ENCODE data around the gene RIN3. TPM values are rescaled to one million over a fixed set of nuclear protein-coding genes. Genes with fewer than 3 reads are reported as not detected.
A peak's percentile ranks its signal among the peaks of the same experiment; 100 is the strongest.

Gene RIN3
- total RNA-seq, 1 donor from 2014 or later: 18.8 TPM

GRCh38 chr14:92549105-92549858 is 35.7 kb downstream of the RIN3 start:
- Mint-ChIP-seq H3K4me1 (ENCODE audit: low read depth) (peaks cover 36% of the 10 kb centered on the region), H3K36me3 (ENCODE audit: low read depth) (no peaks in the 10 kb centered on the region), H3K27me3 (ENCODE audit: low read depth) (no peaks in the 10 kb centered on the region), H3K27ac (ENCODE audit: unreplicated experiment) (peak overlapping the region; percentile 2), H3K9me3 (ENCODE audit: low read depth) (no peaks in the 10 kb centered on the region), H3K4me3 (ENCODE audit: unreplicated experiment) (no peak overlapping the region)
- TF ChIP-seq CTCF (IDR thresholded peaks at IDR 0.05): no peak
- DNase-seq (ENCODE audit: low spot score): no peak

- DNase-seq (ENCODE audit: low spot score): no peak
- Mint-ChIP-seq H3K4me3 (ENCODE audit: unreplicated experiment) (no peak overlapping the region), H3K36me3 (ENCODE audit: low read depth) (no peaks in the 10 kb centered on the region), H3K4me1 (ENCODE audit: low read depth) (peaks cover 34% of the 10 kb centered on the region), H3K27ac (ENCODE audit: unreplicated experiment) (peak overlapping the region; percentile 2), H3K27me3 (ENCODE audit: low read depth) (no peaks in the 10 kb centered on the region), H3K9me3 (ENCODE audit: low read depth) (no peaks in the 10 kb centered on the region)
- no peak for TF ChIP-seq CTCF (IDR thresholded peaks at IDR 0.05)
These were observed 36.3 kb downstream of the RIN3 start for GRCh38 chr14:92549859-92550230.

GRCh38 chr14:92551044-92551841 is 37.7 kb downstream of the RIN3 start:
- no peak for DNase-seq (ENCODE audit: low spot score)
- H3K9me3 Mint-ChIP-seq (ENCODE audit: low read depth): no peaks in the 10 kb centered on the region
- no peak for TF ChIP-seq CTCF (IDR thresholded peaks at IDR 0.05)
- no peaks in the 10 kb centered on the region for H3K27me3 Mint-ChIP-seq (ENCODE audit: low read depth)
- peaks cover 35% of the 10 kb centered on the region for H3K4me1 Mint-ChIP-seq (ENCODE audit: low read depth)
- no peak overlapping the region for H3K4me3 Mint-ChIP-seq (ENCODE audit: unreplicated experiment)
- no peak overlapping the region for H3K27ac Mint-ChIP-seq (ENCODE audit: unreplicated experiment)
- peaks cover under 1% of the 10 kb centered on the region for H3K36me3 Mint-ChIP-seq (ENCODE audit: low read depth)

GRCh38 chr14:92552066-92552465 is 38.5 kb downstream of the RIN3 start:
- DNase-seq (ENCODE audit: low spot score): no peak
- H3K9me3 Mint-ChIP-seq (ENCODE audit: low read depth): no peaks in the 10 kb centered on the region
- no peak overlapping the region for H3K27ac Mint-ChIP-seq (ENCODE audit: unreplicated experiment)
- H3K4me3 Mint-ChIP-seq (ENCODE audit: unreplicated experiment): no peak overlapping the region
- peaks cover 41% of the 10 kb centered on the region for H3K4me1 Mint-ChIP-seq (ENCODE audit: low read depth)
- no peaks in the 10 kb centered on the region for H3K27me3 Mint-ChIP-seq (ENCODE audit: low read depth)
- peaks cover 7% of the 10 kb centered on the region for H3K36me3 Mint-ChIP-seq (ENCODE audit: low read depth)
- TF ChIP-seq CTCF (IDR thresholded peaks at IDR 0.05): no peak

- Mint-ChIP-seq H3K4me3 (ENCODE audit: unreplicated experiment) (no peak overlapping the region), H3K27me3 (ENCODE audit: low read depth) (no peaks in the 10 kb centered on the region), H3K27ac (ENCODE audit: unreplicated experiment) (peak overlapping the region; percentile 81), H3K9me3 (ENCODE audit: low read depth) (no peaks in the 10 kb centered on the region), H3K36me3 (ENCODE audit: low read depth) (peaks cover 9% of the 10 kb centered on the region), H3K4me1 (ENCODE audit: low read depth) (peaks cover 41% of the 10 kb centered on the region)
- TF ChIP-seq CTCF (IDR thresholded peaks at IDR 0.05): peak; percentile 48
- no peak for DNase-seq (ENCODE audit: low spot score)
These were observed 39.9 kb downstream of the RIN3 start for GRCh38 chr14:92553438-92553837.
